Measurements from ENCODE around the gene HMGN5.
A peak's percentile ranks its signal among the peaks of the same experiment; 100 is the strongest.

HMGN5 gene, protein sequence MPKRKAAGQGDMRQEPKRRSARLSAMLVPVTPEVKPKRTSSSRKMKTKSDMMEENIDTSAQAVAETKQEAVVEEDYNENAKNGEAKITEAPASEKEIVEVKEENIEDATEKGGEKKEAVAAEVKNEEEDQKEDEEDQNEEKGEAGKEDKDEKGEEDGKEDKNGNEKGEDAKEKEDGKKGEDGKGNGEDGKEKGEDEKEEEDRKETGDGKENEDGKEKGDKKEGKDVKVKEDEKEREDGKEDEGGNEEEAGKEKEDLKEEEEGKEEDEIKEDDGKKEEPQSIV

DNA sequence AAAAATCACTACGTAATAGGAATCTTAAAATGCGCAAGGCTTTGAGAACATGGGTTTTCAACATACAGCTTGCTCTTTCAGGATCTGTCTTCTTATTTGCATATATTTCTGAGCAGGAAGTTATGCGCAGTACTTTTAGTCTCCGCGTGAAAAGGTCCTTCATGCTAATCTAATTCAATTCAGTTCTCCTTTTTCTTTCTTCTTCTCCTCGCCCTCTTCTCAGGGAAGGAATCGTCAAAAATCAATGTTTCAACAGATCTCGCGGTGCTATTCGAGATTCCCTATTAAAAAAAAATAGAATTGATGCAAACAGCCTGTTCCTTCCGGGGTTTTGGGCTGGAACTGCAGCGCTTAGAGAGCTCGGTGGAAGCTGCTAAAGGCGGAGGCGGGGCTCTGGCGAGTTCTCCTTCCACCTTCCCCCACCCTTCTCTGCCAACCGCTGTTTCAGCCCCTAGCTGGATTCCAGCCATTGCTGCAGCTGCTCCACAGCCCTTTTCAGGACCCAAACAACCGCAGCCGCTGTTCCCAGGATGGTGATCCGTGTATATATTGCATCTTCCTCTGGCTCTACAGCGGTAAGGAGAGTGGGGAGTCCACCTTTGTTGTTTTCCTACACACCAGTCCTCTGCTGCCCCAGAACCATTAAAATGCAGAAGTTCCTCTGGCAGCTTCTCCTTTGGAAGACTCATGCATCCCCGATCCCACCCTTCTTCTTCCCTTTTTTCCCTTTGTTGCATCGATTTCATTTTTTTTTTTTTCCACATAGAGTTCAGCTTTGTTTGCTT, at the start of gene HMGN5, which contains the start of gene SH3BGRL:
TSS of gene HMGN5 (minus strand) at position 243 of the 785 bp plus-strand sequence. CDS start 80,364 bp downstream, outside the sequence.
TSS of gene SH3BGRL (plus strand) at position 432 of the 785 bp plus-strand sequence. CDS start at position 531, 99 bp downstream.
- TF ChIP-seq, protein P1, sequence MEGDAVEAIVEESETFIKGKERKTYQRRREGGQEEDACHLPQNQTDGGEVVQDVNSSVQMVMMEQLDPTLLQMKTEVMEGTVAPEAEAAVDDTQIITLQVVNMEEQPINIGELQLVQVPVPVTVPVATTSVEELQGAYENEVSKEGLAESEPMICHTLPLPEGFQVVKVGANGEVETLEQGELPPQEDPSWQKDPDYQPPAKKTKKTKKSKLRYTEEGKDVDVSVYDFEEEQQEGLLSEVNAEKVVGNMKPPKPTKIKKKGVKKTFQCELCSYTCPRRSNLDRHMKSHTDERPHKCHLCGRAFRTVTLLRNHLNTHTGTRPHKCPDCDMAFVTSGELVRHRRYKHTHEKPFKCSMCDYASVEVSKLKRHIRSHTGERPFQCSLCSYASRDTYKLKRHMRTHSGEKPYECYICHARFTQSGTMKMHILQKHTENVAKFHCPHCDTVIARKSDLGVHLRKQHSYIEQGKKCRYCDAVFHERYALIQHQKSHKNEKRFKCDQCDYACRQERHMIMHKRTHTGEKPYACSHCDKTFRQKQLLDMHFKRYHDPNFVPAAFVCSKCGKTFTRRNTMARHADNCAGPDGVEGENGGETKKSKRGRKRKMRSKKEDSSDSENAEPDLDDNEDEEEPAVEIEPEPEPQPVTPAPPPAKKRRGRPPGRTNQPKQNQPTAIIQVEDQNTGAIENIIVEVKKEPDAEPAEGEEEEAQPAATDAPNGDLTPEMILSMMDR (conservative IDR thresholded peaks at IDR 0.05; ENCODE audit: low read depth, low read length) = no peak
- peak; percentile 93 for DNase-seq (ENCODE audit: low read depth)
- peak within 1 kb of the TSS; percentile 74 for H3K4me3 ChIP-seq (ENCODE audit: low read depth, low read length)

DNA sequence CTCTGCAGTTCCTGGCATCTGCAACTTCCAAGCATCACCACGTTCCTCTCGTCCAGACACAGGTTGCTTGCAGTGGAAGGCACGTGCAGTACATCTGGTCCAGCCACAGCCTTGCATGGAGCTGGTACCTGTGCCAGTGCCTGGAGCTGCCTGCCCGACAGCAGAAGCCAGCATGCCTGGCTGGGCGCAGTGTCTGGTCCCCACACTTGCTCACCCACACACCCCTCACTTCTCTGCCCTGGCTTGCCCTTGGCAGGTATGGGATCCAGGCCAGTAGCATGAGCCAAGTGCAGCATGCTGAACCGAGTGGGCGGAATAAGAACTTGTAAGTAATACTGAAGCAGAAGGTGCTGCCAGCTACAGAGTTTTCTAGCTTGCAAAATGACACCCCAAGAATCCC, 40.0 kb upstream of the HMGN5 start:
- TF ChIP-seq, protein P1 (conservative IDR thresholded peaks at IDR 0.05; ENCODE audit: low read depth, low read length) = no peak
- DNase-seq (ENCODE audit: low read depth) = no peak
- no peak overlapping the region for H3K4me3 ChIP-seq (ENCODE audit: low read depth, low read length)

DNA sequence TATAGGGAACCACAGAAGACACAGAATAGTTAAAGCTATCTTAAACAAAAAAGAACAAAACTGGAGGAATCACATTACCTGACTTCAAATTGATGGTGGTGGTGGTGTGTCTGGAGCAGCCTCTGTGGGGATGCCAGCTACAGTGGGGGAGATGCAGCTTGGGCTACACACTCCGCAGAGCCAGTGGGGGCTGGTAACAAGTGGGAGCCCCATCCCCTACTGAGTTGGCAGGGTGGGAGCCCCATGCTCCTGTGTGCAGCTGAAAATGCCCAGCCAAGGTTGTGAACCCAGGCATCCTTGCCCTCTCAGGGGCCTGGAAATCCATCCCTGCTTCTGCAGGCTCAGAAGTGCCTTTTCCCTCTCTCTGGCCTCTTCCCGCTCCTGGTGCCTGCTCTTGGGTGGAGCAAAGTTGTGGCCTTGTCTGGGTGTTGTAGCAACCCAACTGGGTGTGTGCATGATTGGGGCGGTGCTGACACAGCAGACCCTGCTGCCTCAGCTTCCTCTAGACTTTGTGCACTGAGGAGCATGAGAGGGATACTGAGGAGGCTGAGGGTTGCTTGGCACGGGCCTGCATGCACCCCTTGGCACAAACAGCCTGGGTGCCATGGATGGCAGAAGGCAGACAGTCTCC, 39.1 kb upstream of the HMGN5 start:
- no peak for DNase-seq (ENCODE audit: low read depth)
- no peak overlapping the region for H3K4me3 ChIP-seq (ENCODE audit: low read depth, low read length)
- TF ChIP-seq, protein P1 (conservative IDR thresholded peaks at IDR 0.05; ENCODE audit: low read depth, low read length) = no peak

DNA sequence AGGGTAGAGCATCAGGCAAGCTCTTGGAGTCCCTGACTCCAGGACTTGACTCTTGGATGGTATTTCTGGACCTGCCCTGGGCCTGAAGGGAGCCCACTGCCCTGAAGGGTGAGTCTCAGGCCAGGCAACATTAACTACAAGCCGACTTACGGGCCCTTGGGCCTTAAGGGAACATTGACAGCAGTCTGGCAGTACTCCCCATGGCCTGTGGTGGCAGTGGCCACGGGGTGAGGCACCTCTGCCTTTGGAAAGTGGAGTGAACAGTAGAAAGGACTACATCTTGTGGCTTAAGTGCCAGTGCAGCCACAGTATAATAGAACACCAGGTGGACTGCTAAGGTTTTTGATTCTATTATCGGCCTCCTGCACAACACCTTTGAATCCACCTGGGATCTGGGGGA, 36.5 kb upstream of the HMGN5 start:
- DNase-seq (ENCODE audit: low read depth) = no peak
- no peak overlapping the region for H3K4me3 ChIP-seq (ENCODE audit: low read depth, low read length)
- TF ChIP-seq, protein P1 (conservative IDR thresholded peaks at IDR 0.05; ENCODE audit: low read depth, low read length) = no peak

DNA sequence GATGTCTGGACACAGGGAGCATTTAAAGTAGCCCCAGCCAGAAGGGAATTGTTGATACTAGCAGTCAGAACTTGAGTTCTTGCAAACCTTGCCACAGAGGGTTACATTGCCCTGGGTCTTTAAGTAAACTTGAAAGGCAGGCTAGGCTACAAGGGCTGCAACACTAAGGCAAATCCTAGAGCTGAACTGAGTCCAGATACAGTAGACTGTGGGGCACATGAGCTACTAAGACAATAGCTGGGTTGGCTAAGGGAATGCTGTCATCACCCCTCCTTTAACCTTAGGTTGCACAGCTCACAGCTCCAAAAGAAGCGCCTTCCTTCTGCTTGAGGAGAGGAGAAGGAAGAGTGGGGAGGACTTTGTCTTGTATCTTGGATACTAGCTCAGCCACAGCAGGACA, 35.8 kb upstream of the HMGN5 start:
- no peak overlapping the region for H3K4me3 ChIP-seq (ENCODE audit: low read depth, low read length)
- no peak for DNase-seq (ENCODE audit: low read depth)
- TF ChIP-seq, protein P1 (conservative IDR thresholded peaks at IDR 0.05; ENCODE audit: low read depth, low read length) = no peak

DNA sequence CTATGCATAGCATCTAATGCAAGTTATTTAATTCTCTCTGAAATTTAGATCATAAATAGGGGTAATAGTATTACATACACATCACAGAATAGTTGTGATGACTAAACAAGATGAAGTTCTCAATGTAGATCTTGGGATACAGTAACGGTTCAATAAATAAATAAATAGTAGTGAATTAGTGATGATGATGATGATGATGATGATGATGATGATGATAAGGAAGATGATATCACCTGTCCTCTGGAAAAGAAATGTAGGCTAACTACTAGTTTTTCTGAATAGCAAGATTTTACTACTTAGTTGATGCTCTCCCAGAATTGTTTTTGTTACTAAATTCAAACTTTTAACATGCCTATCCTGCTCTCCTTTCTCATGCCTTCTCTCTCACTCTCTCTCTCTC, 30.5 kb upstream of the HMGN5 start:
- no peak for DNase-seq (ENCODE audit: low read depth)
- TF ChIP-seq, protein P1 (conservative IDR thresholded peaks at IDR 0.05; ENCODE audit: low read depth, low read length) = no peak
- no peak overlapping the region for H3K4me3 ChIP-seq (ENCODE audit: low read depth, low read length)
